GM19324 (cell line): Measurements from ENCODE around the gene PRKACB.
"Not testable (repeated sequence)": the region's sequence is repeated elsewhere in the genome, so short reads cannot be mapped to it uniquely, and the experiment has no call there.

Source experiments
- ATAC-seq: cut with Tn5 transposase; IDR thresholded peaks from one replicate; pipeline ENCODE4 v1.9.1; 2021; ENCODE audit warnings: mild to moderate bottlenecking, moderate library complexity; ENCODE audit not compliant: unreplicated experiment, low FRiP score

The PRKACB gene

GRCh38 chr1:84208935-84209334, 64.9 kb downstream of the PRKACB start:
- no peak for ATAC-seq

- ATAC-seq: no peak
These were observed 70.3 kb downstream of the PRKACB start for GRCh38 chr1:84214115-84214956.

- ATAC-seq: no peak
These were observed 73.2 kb downstream of the PRKACB start for GRCh38 chr1:84217239-84217638.

- no peak for ATAC-seq
These were observed 79.8 kb downstream of the PRKACB start for GRCh38 chr1:84223751-84224432.

- no peak for ATAC-seq
These were observed 80.8 kb downstream of the PRKACB start for GRCh38 chr1:84224905-84225304.

GRCh38 chr1:84225646-84226045, 81.6 kb downstream of the PRKACB start:
- no peak for ATAC-seq

- ATAC-seq: not testable (repeated sequence)
These were observed 88.6 kb downstream of the PRKACB start for GRCh38 chr1:84232676-84233075.

GRCh38 chr1:84236256-84236655, 92.2 kb downstream of the PRKACB start:
- ATAC-seq: no peak

- ATAC-seq: no peak
These were observed 98.6 kb downstream of the PRKACB start for GRCh38 chr1:84242641-84243040.

- no peak for ATAC-seq
These were observed 101.5 kb downstream of the PRKACB start for GRCh38 chr1:84245563-84245962.

GRCh38 chr1:84246213-84246612, 102.1 kb downstream of the PRKACB start:
- no peak for ATAC-seq

GRCh38 chr1:84247425-84248220, 103.6 kb downstream of the PRKACB start:
- ATAC-seq: no peak

- ATAC-seq: no peak
These were observed 106.6 kb downstream of the PRKACB start for GRCh38 chr1:84250668-84251067.

GRCh38 chr1:84253036-84253435, 109.0 kb downstream of the PRKACB start:
- no peak for ATAC-seq

- ATAC-seq: no peak
These were observed 109.8 kb downstream of the PRKACB start for GRCh38 chr1:84253891-84254290.

GRCh38 chr1:84254703-84255238, 110.7 kb downstream of the PRKACB start:
- ATAC-seq: no peak

GRCh38 chr1:84255582-84255981, 111.5 kb downstream of the PRKACB start:
- no peak for ATAC-seq

GRCh38 chr1:84257617-84258016, 113.5 kb downstream of the PRKACB start:
- no peak for ATAC-seq

- no peak for ATAC-seq
These were observed 115.3 kb downstream of the PRKACB start for GRCh38 chr1:84259376-84259775.

- ATAC-seq: no peak
These were observed 115.9 kb downstream of the PRKACB start for GRCh38 chr1:84259989-84260388.
